ENCODE results near the gene DPH3. TPM values are rescaled to one million over a fixed set of nuclear protein-coding genes. Genes with fewer than 3 reads are reported as not detected.

Gene DPH3
- total and polyA plus RNA-seq, 2 experiments from 2014 or later, result 15.3 to 84.3 TPM

- no peaks in the 10 kb centered on the region for H3K9me2 ChIP-seq (ENCODE audit: insufficient read depth)
- no peak overlapping the region for H3K27ac Mint-ChIP-seq
- H3K27me3 ChIP-seq (ENCODE audit: insufficient read depth), result no peaks in the 10 kb centered on the region
- no peaks in the 10 kb centered on the region for H3K36me3 ChIP-seq (ENCODE audit: insufficient read depth)
- H3K36me3 Mint-ChIP-seq (ENCODE audit: low read depth), result no peaks in the 10 kb centered on the region; the same call in 2 of the 3 replicates
- H3K4me3 Mint-ChIP-seq, result no peak overlapping the region
- no peak overlapping the region for H2AFZ ChIP-seq
- no peaks in the 10 kb centered on the region for H3K9me3 Mint-ChIP-seq
- no peak overlapping the region for H3K4me2 ChIP-seq
- no peaks in the 10 kb centered on the region; the same call in 1 of the 2 replicates for H4K20me1 ChIP-seq (replicated peaks; ENCODE audit: insufficient read depth)
- H3K27ac ChIP-seq (ENCODE audit: low read depth), result no peak overlapping the region
- no peak for TF ChIP-seq POLR2AphosphoS5 (IDR thresholded peaks at IDR 0.05; ENCODE audit: low read depth)
- no peak for TF ChIP-seq EZH2phosphoT487 (IDR thresholded peaks at IDR 0.05; ENCODE audit: unreplicated experiment)
- TF ChIP-seq ZNF114 (CRISPR knock-in tag; IDR thresholded peaks at IDR 0.05), result no peak
- no peak for TF ChIP-seq EZH2 (IDR thresholded peaks at IDR 0.05; ENCODE audit: low read depth, unreplicated experiment)
- no peak for TF ChIP-seq CREB1 (CRISPR knock-in tag; IDR thresholded peaks at IDR 0.05; ENCODE audit: low read depth)
- TF ChIP-seq REST (IDR thresholded peaks at IDR 0.05; ENCODE audit: unreplicated experiment), result no peak
- TF ChIP-seq NANOG (IDR thresholded peaks at IDR 0.05; ENCODE audit: borderline replicate concordance), result no peak
- TF ChIP-seq, protein P1, sequence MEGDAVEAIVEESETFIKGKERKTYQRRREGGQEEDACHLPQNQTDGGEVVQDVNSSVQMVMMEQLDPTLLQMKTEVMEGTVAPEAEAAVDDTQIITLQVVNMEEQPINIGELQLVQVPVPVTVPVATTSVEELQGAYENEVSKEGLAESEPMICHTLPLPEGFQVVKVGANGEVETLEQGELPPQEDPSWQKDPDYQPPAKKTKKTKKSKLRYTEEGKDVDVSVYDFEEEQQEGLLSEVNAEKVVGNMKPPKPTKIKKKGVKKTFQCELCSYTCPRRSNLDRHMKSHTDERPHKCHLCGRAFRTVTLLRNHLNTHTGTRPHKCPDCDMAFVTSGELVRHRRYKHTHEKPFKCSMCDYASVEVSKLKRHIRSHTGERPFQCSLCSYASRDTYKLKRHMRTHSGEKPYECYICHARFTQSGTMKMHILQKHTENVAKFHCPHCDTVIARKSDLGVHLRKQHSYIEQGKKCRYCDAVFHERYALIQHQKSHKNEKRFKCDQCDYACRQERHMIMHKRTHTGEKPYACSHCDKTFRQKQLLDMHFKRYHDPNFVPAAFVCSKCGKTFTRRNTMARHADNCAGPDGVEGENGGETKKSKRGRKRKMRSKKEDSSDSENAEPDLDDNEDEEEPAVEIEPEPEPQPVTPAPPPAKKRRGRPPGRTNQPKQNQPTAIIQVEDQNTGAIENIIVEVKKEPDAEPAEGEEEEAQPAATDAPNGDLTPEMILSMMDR (conservative IDR thresholded peaks at IDR 0.05; ENCODE audit: low read depth in 2 of 2), result no peak
- no peak for TF ChIP-seq ZNF331 (CRISPR knock-in tag; IDR thresholded peaks at IDR 0.05; ENCODE audit: low read depth)
- TF ChIP-seq STAT1 (IDR thresholded peaks at IDR 0.05; ENCODE audit: unreplicated experiment), result no peak
- TF ChIP-seq ZNF462 (CRISPR knock-in tag; IDR thresholded peaks at IDR 0.05), result no peak
- TF ChIP-seq JUNB (IDR thresholded peaks at IDR 0.05; ENCODE audit: unreplicated experiment), result no peak
- H3K4me3 ChIP-seq, result no peak overlapping the region
- H3K27me3 Mint-ChIP-seq (ENCODE audit: insufficient read depth, low read depth, poor library complexity), result peaks cover 2% of the 10 kb centered on the region
- peaks cover 15% of the 10 kb centered on the region; the same call in 2 of the 3 replicates for H3K4me1 Mint-ChIP-seq
- H3K4me1 ChIP-seq (ENCODE audit: insufficient read depth), result peaks cover 5% of the 10 kb centered on the region; the same call in 1 of the 2 replicates
- ATAC-seq (no peak), DNase-seq (ENCODE audit: low spot score) (no peak)
- no peaks in the 10 kb centered on the region; the same call in 1 of the 2 replicates for H3F3A ChIP-seq (replicated peaks; ENCODE audit: low read depth)
- H3K79me2 ChIP-seq (replicated peaks; ENCODE audit: insufficient read depth), result no peaks in the 10 kb centered on the region
Observed at GRCh38 chr3:16313886-16314645, 49.3 kb upstream of the DPH3 start.
